Transverse colon (tissue), 4 donors: ENCODE results near the gene KRTAP5-8.

ENCODE experiments used
- CTCF ChIP-seq, 5 experiments: fragments of 200-600 bp in 3 of 5; fragments of 450-650 bp in 2 of 5; sonication (generic) in 3 of 5; IDR thresholded peaks; 1 replicate in 2 of 5; 2 replicates in 3 of 5; pipeline ENCODE4 v1.5.1; 2016 to 2017; ENCODE audit warnings: antibody characterized with exemption in 5 of 5, inconsistent platforms in 3 of 5, mild to moderate bottlenecking in 2 of 5, moderate library complexity in 1 of 5
- EP300 ChIP-seq: sonication (generic); formaldehyde crosslinking; IDR thresholded peaks from one replicate; pipeline ENCODE4 v1.6.1; 2017; ENCODE audit warnings: antibody characterized with exemption, low read depth
- POLR2A ChIP-seq: fragments of 450-650 bp; IDR thresholded peaks from one replicate; pipeline ENCODE4 v1.6.1; 2016; ENCODE audit warnings: antibody characterized with exemption, mild to moderate bottlenecking, moderate library complexity
- POLR2AphosphoS5 ChIP-seq, 3 donors: sonication (generic); formaldehyde crosslinking; IDR thresholded peaks; one replicate each; pipeline ENCODE4 v1.6.1; 2016; ENCODE audit warnings: antibody characterized with exemption in 3 of 3

GRCh38 chr11:71535825-71536224, 2.0 kb upstream of the KRTAP5-8 start:
- TF ChIP-seq CTCF (IDR thresholded peaks at IDR 0.05) (no peak), POLR2AphosphoS5 (IDR thresholded peaks at IDR 0.05) (no peak), EP300 (no peak), POLR2A (no peak)
